Measurements from ENCODE around the gene IL37.

- no peak for TF ChIP-seq CTCF (IDR thresholded peaks at IDR 0.05)
- no peak for TF ChIP-seq POLR2AphosphoS5 (IDR thresholded peaks at IDR 0.05)
Observed at GRCh38 chr2:112877423-112877822, 33.5 kb upstream of the IL37 start.
